ENCODE results near the gene GALNT16.

Gene GALNT16

GRCh38 chr14:69345402-69345801, 85.4 kb downstream of the GALNT16 start:
- no peak for DNase-seq

- DNase-seq: peak in 2 of 3 experiments; percentile 15 to 24
Observed at GRCh38 chr14:69346710-69347109, 86.8 kb downstream of the GALNT16 start.

GRCh38 chr14:69349091-69349777, 89.3 kb downstream of the GALNT16 start:
- DNase-seq: no peak

- DNase-seq: no peak
Observed at GRCh38 chr14:69350892-69351291, 90.9 kb downstream of the GALNT16 start.

- DNase-seq: no peak
Observed at GRCh38 chr14:69351385-69351784, 91.4 kb downstream of the GALNT16 start.

- DNase-seq: no peak
Observed at GRCh38 chr14:69351911-69352310, 92.0 kb downstream of the GALNT16 start.

GRCh38 chr14:69353168-69353567, 93.2 kb downstream of the GALNT16 start:
- DNase-seq: peak in 1 of 3 experiments; percentile 34

- DNase-seq: peak in 1 of 3 experiments; percentile 75
Observed at GRCh38 chr14:69354383-69355153, 94.6 kb downstream of the GALNT16 start.

GRCh38 chr14:69355154-69355597, 95.2 kb downstream of the GALNT16 start:
- DNase-seq: no peak

- peak in 1 of 3 experiments; percentile 77 for DNase-seq
Observed at GRCh38 chr14:69355607-69356281, 95.8 kb downstream of the GALNT16 start.

GRCh38 chr14:69356903-69357543, 97.1 kb downstream of the GALNT16 start:
- no peak for DNase-seq

- DNase-seq: no peak
Observed at GRCh38 chr14:69357544-69358200, 97.7 kb downstream of the GALNT16 start.

- DNase-seq: peak in 1 of 3 experiments; percentile 26
Observed at GRCh38 chr14:69358233-69358963, 98.4 kb downstream of the GALNT16 start.

GRCh38 chr14:69358966-69359365, 99.0 kb downstream of the GALNT16 start:
- no peak for DNase-seq

- DNase-seq: peak; percentile 20 to 94 (median 77)
Observed at GRCh38 chr14:69360438-69361108, 100.6 kb downstream of the GALNT16 start.

GRCh38 chr14:69363055-69363454, 103.1 kb downstream of the GALNT16 start:
- peak in 1 of 3 experiments; percentile 40 for DNase-seq

GRCh38 chr14:69363964-69364363, 104.0 kb downstream of the GALNT16 start:
- no peak for DNase-seq

- DNase-seq: no peak
Observed at GRCh38 chr14:69364378-69364777, 104.4 kb downstream of the GALNT16 start.

- DNase-seq: no peak
Observed at GRCh38 chr14:69366069-69366468, 106.1 kb downstream of the GALNT16 start.

- no peak for DNase-seq
Observed at GRCh38 chr14:69366761-69367160, 106.8 kb downstream of the GALNT16 start.

- no peak for DNase-seq
Observed at GRCh38 chr14:69368381-69368780, 108.4 kb downstream of the GALNT16 start.
